Sigmoid colon (tissue), 7 donors: ENCODE results near the gene TPCN1. TPM values are rescaled to one million over a fixed set of nuclear protein-coding genes. Genes with fewer than 3 reads are reported as not detected.

Experiments
- DNase-seq: peaks from one replicate; pipeline ENCODE4 v3.0.0-alpha.2; 2019
- H3K27ac ChIP-seq, 4 donors: fragments of 200-600 bp; sonication (generic); one replicate each; pipeline ENCODE4 v1.5.1; 2016 to 2019; ENCODE audit warnings: mild to moderate bottlenecking in 1 of 4
- H3K27me3 ChIP-seq, 3 donors: fragments of 200-600 bp; sonication (generic); one replicate each; pipeline ENCODE4 v1.5.1; 2019; ENCODE audit warnings: mild to moderate bottlenecking in 1 of 3
- H3K36me3 ChIP-seq, 4 donors: fragments of 200-600 bp; sonication (generic); one replicate each; pipeline ENCODE4 v1.5.1; 2016 to 2019
- H3K4me1 ChIP-seq, 4 donors: fragments of 200-600 bp; sonication (generic); one replicate each; pipeline ENCODE4 v1.5.1; 2017 to 2019
- H3K4me3 ChIP-seq, 4 donors: fragments of 200-600 bp; sonication (generic); one replicate each; pipeline ENCODE4 v1.5.1; 2017 to 2019; ENCODE audit warnings: mild to moderate bottlenecking in 2 of 4, moderate library complexity in 1 of 4
- H3K9me3 ChIP-seq, 4 donors: fragments of 200-600 bp in 3 of 4; sonication (generic) in 3 of 4; one replicate each; pipeline versions ENCODE4 v1.5.1 to v1.6.1; 2013 to 2019
- CTCF ChIP-seq, 4 experiments: fragments of 450-650 bp in 3 of 4; fragments of 200-600 bp in 1 of 4; IDR thresholded peaks; one replicate each; pipeline ENCODE4 v1.5.1; 2016 to 2019; ENCODE audit warnings: antibody characterized with exemption in 4 of 4, mild to moderate bottlenecking in 3 of 4, moderate library complexity in 2 of 4
- EP300 ChIP-seq, 4 donors: sonication (generic); formaldehyde crosslinking; IDR thresholded peaks; one replicate each; pipeline ENCODE4 v1.6.1; 2017; ENCODE audit warnings: antibody characterized with exemption in 4 of 4
- POLR2A ChIP-seq, 2 donors: fragments of 450-650 bp; IDR thresholded peaks; one replicate each; pipeline ENCODE4 v1.6.1; 2016; ENCODE audit warnings: antibody characterized with exemption in 2 of 2, mild to moderate bottlenecking in 2 of 2, moderate library complexity in 2 of 2
- POLR2AphosphoS5 ChIP-seq, 4 donors: sonication (generic); formaldehyde crosslinking; IDR thresholded peaks; one replicate each; pipeline ENCODE4 v1.6.1; 2017; ENCODE audit warnings: antibody characterized with exemption in 4 of 4
- WGBS, 2 donors: extraction: QIAGEN DNeasy Blood & Tissue Kit; methylation state at CpG; one replicate each; pipeline ENCODE4 v1.1.7; 2013; 5-methylcytosine and 5-hydroxymethylcytosine counted together
- intact Hi-C: fragments of 100-400 bp; cut with DNase I; formaldehyde crosslinking; loops from one replicate; pipeline ENCODE4 v1.15.1; 2023
- polyA plus RNA-seq, 3 donors: library from polyadenylated mRNA; stranded (reverse); fragments of 200-250 nt; gene quantifications; one replicate each; pipeline ENCODE4 v1.2.3, GENCODE V29; 2013
- total RNA-seq, 4 donors: library from RNA; depleted of rRNA; stranded (reverse); fragments of >200 nt; gene quantifications; one replicate each; pipeline ENCODE4 v1.1.0, GENCODE V29; 2016
- donor health status: healthy with polysubstance abuse.
- donor health status: Bipolar disorder and iron deficiency.
- donor health status: healthy.

TPCN1 gene
- total and polyA plus RNA-seq, 7 donors = 6.0 to 51.5 (median 28.3) TPM

- no peak for DNase-seq
- TF ChIP-seq POLR2AphosphoS5 (IDR thresholded peaks at IDR 0.05) = no peak
- no peak for TF ChIP-seq CTCF (IDR thresholded peaks at IDR 0.05)
- no peak for TF ChIP-seq POLR2A (IDR thresholded peaks at IDR 0.05)
- Histone ChIP-seq H3K4me1 (no peaks in the 10 kb centered on the region), H3K27me3 (peaks cover 0 to 3% (median 0%) of the 10 kb centered on the region in 3 donors), H3K36me3 (no peaks in the 10 kb centered on the region), H3K4me3 (no peak overlapping the region), H3K9me3 (no peaks in the 10 kb centered on the region), H3K27ac (no peak overlapping the region)
- WGBS, 2 donors = 81 to 89% methylated on average over 6 of the region's 6 CpGs
- intact Hi-C loops = no loop called here
These were observed 120.3 kb downstream of the TPCN1 start for GRCh38 chr12:113341535-113341934.

- TF ChIP-seq POLR2A (IDR thresholded peaks at IDR 0.05) = no peak
- TF ChIP-seq POLR2AphosphoS5 (IDR thresholded peaks at IDR 0.05) = no peak
- TF ChIP-seq EP300 (IDR thresholded peaks at IDR 0.05) = no peak
- no peak for TF ChIP-seq CTCF (IDR thresholded peaks at IDR 0.05)
- 96 to 97% methylated on average over 6 of the region's 6 CpGs for WGBS, 2 donors
- no peaks in the 10 kb centered on the region for H3K9me3 ChIP-seq
- no peaks in the 10 kb centered on the region for H3K36me3 ChIP-seq
- H3K27ac ChIP-seq = no peak overlapping the region
- DNase-seq = no peak
- no peaks in the 10 kb centered on the region for H3K4me1 ChIP-seq
- peaks cover 0 to 7% (median 0%) of the 10 kb centered on the region in 3 donors for H3K27me3 ChIP-seq
- no peak overlapping the region for H3K4me3 ChIP-seq
- intact Hi-C loops = no loop called here
These were observed 124.1 kb downstream of the TPCN1 start for GRCh38 chr12:113345318-113345717.

GRCh38 chr12:113346353-113346752, 125.1 kb downstream of the TPCN1 start:
- 88 to 91% methylated on average over 5 of the region's 5 CpGs for WGBS, 2 donors
- intact Hi-C loops = no loop called here
- H3K27ac ChIP-seq = no peak overlapping the region
- TF ChIP-seq EP300 (IDR thresholded peaks at IDR 0.05) (no peak), CTCF (IDR thresholded peaks at IDR 0.05) (no peak), POLR2AphosphoS5 (IDR thresholded peaks at IDR 0.05) (no peak), POLR2A (IDR thresholded peaks at IDR 0.05) (no peak)
- no peak for DNase-seq
- H3K4me1 ChIP-seq = no peaks in the 10 kb centered on the region
- H3K36me3 ChIP-seq = no peaks in the 10 kb centered on the region
- no peak overlapping the region for H3K4me3 ChIP-seq
- H3K27me3 ChIP-seq = peaks cover 0 to 7% (median 0%) of the 10 kb centered on the region in 3 donors
- no peaks in the 10 kb centered on the region for H3K9me3 ChIP-seq

- Histone ChIP-seq H3K27me3 (peaks cover 0 to 7% (median 0%) of the 10 kb centered on the region in 3 donors), H3K4me1 (no peaks in the 10 kb centered on the region), H3K27ac (no peak overlapping the region), H3K4me3 (no peak overlapping the region), H3K9me3 (no peaks in the 10 kb centered on the region), H3K36me3 (no peaks in the 10 kb centered on the region)
- 93 to 95% methylated on average over 3 of the region's 3 CpGs for WGBS, 2 donors
- intact Hi-C loops = no loop called here
- TF ChIP-seq EP300 (IDR thresholded peaks at IDR 0.05) = no peak
- no peak for TF ChIP-seq CTCF (IDR thresholded peaks at IDR 0.05)
- no peak for TF ChIP-seq POLR2A (IDR thresholded peaks at IDR 0.05)
- no peak for TF ChIP-seq POLR2AphosphoS5 (IDR thresholded peaks at IDR 0.05)
- no peak for DNase-seq
These were observed 125.8 kb downstream of the TPCN1 start for GRCh38 chr12:113347107-113347506.

GRCh38 chr12:113347892-113348291, 126.6 kb downstream of the TPCN1 start:
- 65 to 74% methylated on average over 2 of the region's 2 CpGs for WGBS, 2 donors
- Histone ChIP-seq H3K27me3 (peaks cover 0 to 7% (median 0%) of the 10 kb centered on the region in 3 donors), H3K36me3 (no peaks in the 10 kb centered on the region), H3K4me1 (no peaks in the 10 kb centered on the region), H3K27ac (no peak overlapping the region), H3K9me3 (no peaks in the 10 kb centered on the region), H3K4me3 (no peak overlapping the region)
- DNase-seq = no peak
- intact Hi-C loops = no loop called here
- TF ChIP-seq POLR2A (IDR thresholded peaks at IDR 0.05) (no peak), CTCF (IDR thresholded peaks at IDR 0.05) (no peak), POLR2AphosphoS5 (IDR thresholded peaks at IDR 0.05) (no peak), EP300 (IDR thresholded peaks at IDR 0.05) (no peak)
